ENCODE data around the gene TUBE1. TPM values are rescaled to one million over a fixed set of nuclear protein-coding genes. Genes with fewer than 3 reads are reported as not detected.
"Not testable (repeated sequence)": the region's sequence is repeated elsewhere in the genome, so short reads cannot be mapped to it uniquely, and the experiment has no call there.

The TUBE1 gene
- total RNA-seq, 2 experiments from 2014 or later = 38.7 to 39.1 TPM

GRCh38 chr6:112050429-112050828 is 36.9 kb downstream of the TUBE1 start:
- ChIA-PET CTCF (interaction anchor here (0.8 to 2.1 kb wide), 11 partner anchors 9 to 792 kb away, joined by 3 to 10 read pairs (median 4); partner anchors contain the start of genes FAM229B and TUBE1), POLR2A (interaction anchor here (0.9 to 1.3 kb wide), 2 partner anchors 22 to 37 kb away, joined by 3 to 4 read pairs; partner anchors contain the start of genes FAM229B and TUBE1)
- Mint-ChIP-seq H3K27me3 (peaks cover 3% of the 10 kb centered on the region), H3K9me3 (no peaks in the 10 kb centered on the region), H3K4me3 (no peak overlapping the region), H3K4me1 (ENCODE audit: low read depth) (peaks cover 4% of the 10 kb centered on the region), H3K27ac (no peak overlapping the region), H3K36me3 (ENCODE audit: low read depth) (no peaks in the 10 kb centered on the region)
- TF ChIP-seq CTCF (IDR thresholded peaks at IDR 0.05) = no peak
- intact Hi-C loops (cut with micrococcal nuclease) = no loop called here
- DNase-seq = no peak
- ATAC-seq = no peak

GRCh38 chr6:112049996-112050395 is 37.3 kb downstream of the TUBE1 start:
- Mint-ChIP-seq H3K27me3 (peaks cover under 1% of the 10 kb centered on the region), H3K36me3 (ENCODE audit: low read depth) (no peaks in the 10 kb centered on the region), H3K4me3 (no peak overlapping the region), H3K27ac (no peak overlapping the region), H3K9me3 (no peaks in the 10 kb centered on the region), H3K4me1 (ENCODE audit: low read depth) (peaks cover 4% of the 10 kb centered on the region)
- intact Hi-C loops (cut with micrococcal nuclease) = no loop called here
- ChIA-PET CTCF (interaction anchor here (0.8 to 2.1 kb wide), 11 partner anchors 9 to 791 kb away, joined by 3 to 10 read pairs (median 4); partner anchors contain the start of genes FAM229B and TUBE1), POLR2A (interaction anchor here (0.9 to 1.3 kb wide), 2 partner anchors 22 to 37 kb away, joined by 3 to 4 read pairs; partner anchors contain the start of genes FAM229B and TUBE1)
- no peak for DNase-seq
- no peak for TF ChIP-seq CTCF (IDR thresholded peaks at IDR 0.05)
- ATAC-seq = no peak

GRCh38 chr6:112049026-112049799 is 38.1 kb downstream of the TUBE1 start:
- Mint-ChIP-seq H3K4me1 (ENCODE audit: low read depth) (peaks cover 8% of the 10 kb centered on the region), H3K9me3 (no peaks in the 10 kb centered on the region), H3K27me3 (no peaks in the 10 kb centered on the region), H3K36me3 (ENCODE audit: low read depth) (no peaks in the 10 kb centered on the region), H3K27ac (no peak overlapping the region), H3K4me3 (no peak overlapping the region)
- ChIA-PET CTCF (interaction anchor here (1.2 to 2.1 kb wide), 6 partner anchors 13 to 114 kb away, joined by 3 to 10 read pairs (median 4); partner anchors contain the start of genes FAM229B and TUBE1), POLR2A (interaction anchor here (0.6 kb wide), 2 partner anchors 117 to 443 kb away, joined by 3 read pairs; partner anchors contain the start of gene TRAF3IP2)
- DNase-seq (no peak), ATAC-seq (peak; percentile 64)
- intact Hi-C loops (cut with micrococcal nuclease) = no loop called here
- TF ChIP-seq CTCF (IDR thresholded peaks at IDR 0.05) = no peak

- POLR2A ChIA-PET = not testable (repeated sequence)
Observed at GRCh38 chr6:112047523-112047922, 39.8 kb downstream of the TUBE1 start.

GRCh38 chr6:112044856-112045255 is 42.4 kb downstream of the TUBE1 start:
- H3K27ac Mint-ChIP-seq = no peak overlapping the region
- POLR2A ChIA-PET = interaction anchor here (0.6 to 1.2 kb wide), 3 partner anchors 10 to 785 kb away, joined by 3 to 4 read pairs (median 3); no protein-coding TSS in a partner anchor
- H3K36me3 Mint-ChIP-seq (ENCODE audit: low read depth) = no peaks in the 10 kb centered on the region
- intact Hi-C loops (cut with micrococcal nuclease) = loop anchor here (5.0 kb wide), 3 partner anchors 53 to 563 kb away; partner anchors contain the start of gene REV3L
- H3K9me3 Mint-ChIP-seq = no peaks in the 10 kb centered on the region
- H3K27me3 Mint-ChIP-seq = no peaks in the 10 kb centered on the region
- DNase-seq = no peak
- TF ChIP-seq CTCF (IDR thresholded peaks at IDR 0.05) = no peak
- CTCF ChIA-PET = interaction anchor here (0.8 to 6.8 kb wide), 21 partner anchors 13 to 1034 kb away, joined by 3 to 64 read pairs (median 4); partner anchors contain the start of gene FYN
- no peak for ATAC-seq
- H3K4me1 Mint-ChIP-seq (ENCODE audit: low read depth) = peaks cover 38% of the 10 kb centered on the region
- H3K4me3 Mint-ChIP-seq = no peak overlapping the region

More at GRCh38 chr6:112047523-112047922, 39.8 kb downstream of the TUBE1 start:
- intact Hi-C loops (cut with micrococcal nuclease); ATAC-seq; H3K27ac Mint-ChIP-seq; CTCF ChIA-PET; H3K27me3 Mint-ChIP-seq; H3K4me3 Mint-ChIP-seq; DNase-seq; H3K9me3 Mint-ChIP-seq; H3K36me3 Mint-ChIP-seq (ENCODE audit: low read depth): not testable (repeated sequence)
- H3K4me1 Mint-ChIP-seq (ENCODE audit: low read depth) = peaks cover 17% of the 10 kb centered on the region
